Measurements from ENCODE around the gene OR2T5. TPM values are rescaled to one million over a fixed set of nuclear protein-coding genes. Genes with fewer than 3 reads are reported as not detected.
"Not testable (repeated sequence)": the region's sequence is repeated elsewhere in the genome, so short reads cannot be mapped to it uniquely, and the experiment has no call there.

Gene OR2T5, protein sequence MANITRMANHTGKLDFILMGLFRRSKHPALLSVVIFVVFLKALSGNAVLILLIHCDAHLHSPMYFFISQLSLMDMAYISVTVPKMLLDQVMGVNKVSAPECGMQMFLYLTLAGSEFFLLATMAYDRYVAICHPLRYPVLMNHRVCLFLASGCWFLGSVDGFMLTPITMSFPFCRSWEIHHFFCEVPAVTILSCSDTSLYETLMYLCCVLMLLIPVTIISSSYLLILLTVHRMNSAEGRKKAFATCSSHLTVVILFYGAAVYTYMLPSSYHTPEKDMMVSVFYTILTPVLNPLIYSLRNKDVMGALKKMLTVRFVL
- not detected in 2 replicates for total RNA-seq

GRCh38 chr1:248488289-248488688 lies at the start of gene OR2T5:
TSS of gene OR2T5 (plus strand) at chr1:248488589. CDS start at chr1:248488589, 0 bp downstream.
- DNase-seq (ENCODE audit: low read depth, low spot score), result not testable (repeated sequence)

- DNase-seq (ENCODE audit: low read depth, low spot score), result not testable (repeated sequence)
Measured at GRCh38 chr1:248438668-248439067, 49.7 kb upstream of the OR2T5 start.

- not testable (repeated sequence) for DNase-seq (ENCODE audit: low read depth, low spot score)
Measured at GRCh38 chr1:248439283-248439682, 49.1 kb upstream of the OR2T5 start.

DNA sequence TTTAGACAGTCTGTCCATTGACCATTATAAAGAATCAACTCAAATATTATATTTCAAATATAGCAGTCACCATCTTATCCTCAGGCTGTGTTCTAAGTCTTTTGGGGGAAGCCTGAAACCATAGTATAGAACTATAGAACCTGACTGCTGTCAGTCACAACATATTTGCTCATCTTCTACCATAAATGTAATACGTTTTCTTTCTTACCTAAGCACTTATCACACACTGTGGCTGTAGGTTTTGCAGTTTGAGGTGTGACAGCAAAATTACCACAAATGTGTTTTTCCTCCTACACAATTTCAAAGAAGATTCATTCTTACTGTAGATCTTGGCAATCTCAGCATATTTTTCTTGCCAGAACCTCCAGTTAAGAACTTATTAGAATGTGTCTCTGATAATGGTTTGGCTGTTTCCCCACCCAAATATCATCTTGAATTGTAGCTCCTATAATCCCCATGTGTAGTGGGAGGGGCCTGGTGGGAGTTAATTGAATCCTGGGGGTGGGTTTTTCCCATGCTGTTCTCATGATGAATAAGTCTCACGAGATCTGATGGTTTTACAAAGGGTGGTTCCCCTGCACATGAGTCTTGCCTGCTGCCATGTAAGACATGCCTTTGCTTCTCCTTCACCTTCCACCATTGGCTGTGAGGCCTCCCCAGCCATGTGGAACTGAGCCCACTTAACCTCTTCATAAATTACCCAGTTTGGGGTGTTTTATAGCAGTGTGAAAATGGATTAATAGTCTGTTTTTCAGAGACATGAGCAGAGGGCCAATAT lies 45.7 kb upstream of the OR2T5 start:
- DNase-seq (ENCODE audit: low read depth, low spot score), result not testable (repeated sequence)

- not testable (repeated sequence) for DNase-seq (ENCODE audit: low read depth, low spot score)
Measured at GRCh38 chr1:248444603-248445002, 43.8 kb upstream of the OR2T5 start.

GRCh38 chr1:248445399-248445798 lies 43.0 kb upstream of the OR2T5 start, which contains the start of gene OR2T2:
TSS of gene OR2T2 (plus strand) at chr1:248445637. CDS start at chr1:248452798, 7,161 bp downstream.
- not testable (repeated sequence) for DNase-seq (ENCODE audit: low read depth, low spot score)

DNA sequence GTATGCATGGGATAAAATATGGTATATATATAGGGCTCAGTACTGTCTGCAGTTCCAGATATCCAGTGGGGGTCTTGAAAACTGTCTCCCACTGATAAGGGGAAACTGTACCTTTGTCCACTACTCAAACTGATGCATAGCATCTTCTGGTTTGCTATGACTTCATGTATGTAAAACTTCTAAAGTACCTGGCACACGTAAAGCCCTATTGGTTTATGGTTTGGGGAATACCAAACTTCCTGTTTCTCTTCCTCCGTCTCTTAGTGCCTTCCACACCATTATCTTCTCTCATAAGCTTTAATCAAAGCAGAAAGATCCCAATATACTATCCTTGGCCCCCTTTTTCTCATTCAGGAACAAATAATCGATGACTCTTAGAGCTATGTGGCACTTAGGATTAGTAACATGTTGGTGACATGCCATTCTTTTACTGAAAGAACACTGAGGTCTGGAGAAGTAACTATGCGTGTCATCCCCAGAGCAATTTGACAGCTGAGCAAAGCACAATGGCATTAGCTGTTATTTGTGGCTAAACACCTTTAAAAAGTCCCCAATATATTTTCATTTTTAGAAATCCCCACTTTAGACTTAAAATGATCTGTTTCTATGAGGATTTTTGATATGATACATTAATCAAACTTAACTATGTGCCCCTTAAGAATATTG lies 39.8 kb upstream of the OR2T5 start:
- not testable (repeated sequence) for DNase-seq (ENCODE audit: low read depth, low spot score)

DNA sequence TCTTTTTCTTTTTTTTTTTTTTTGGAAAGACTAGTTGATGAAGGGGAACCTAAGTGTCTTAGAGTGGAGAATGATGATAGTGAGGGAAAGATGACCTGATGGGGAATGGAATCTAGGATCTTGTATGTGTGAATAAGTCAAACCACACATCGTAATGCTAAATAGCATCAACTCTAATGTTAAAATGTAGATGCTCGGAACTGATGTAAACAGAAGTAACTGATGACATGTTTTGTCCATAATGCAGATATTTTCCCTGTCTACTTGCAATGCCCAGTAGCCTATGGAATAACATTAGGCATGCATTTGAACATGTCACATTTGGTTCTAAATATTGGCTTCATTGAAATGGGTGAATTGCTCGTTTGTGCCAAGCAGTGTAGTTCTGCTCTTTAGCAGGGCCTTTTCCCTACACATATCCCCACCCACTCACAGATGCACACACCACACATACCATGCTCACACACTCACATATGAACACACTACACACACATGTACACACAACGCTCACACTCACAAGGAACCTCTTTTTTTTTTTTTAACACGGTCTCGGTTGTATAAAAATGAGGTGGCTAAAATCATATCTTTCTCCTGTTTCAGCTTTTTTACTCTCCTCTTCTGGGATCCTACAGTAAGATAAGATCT lies 38.4 kb upstream of the OR2T5 start:
- not testable (repeated sequence) for DNase-seq (ENCODE audit: low read depth, low spot score)

DNA sequence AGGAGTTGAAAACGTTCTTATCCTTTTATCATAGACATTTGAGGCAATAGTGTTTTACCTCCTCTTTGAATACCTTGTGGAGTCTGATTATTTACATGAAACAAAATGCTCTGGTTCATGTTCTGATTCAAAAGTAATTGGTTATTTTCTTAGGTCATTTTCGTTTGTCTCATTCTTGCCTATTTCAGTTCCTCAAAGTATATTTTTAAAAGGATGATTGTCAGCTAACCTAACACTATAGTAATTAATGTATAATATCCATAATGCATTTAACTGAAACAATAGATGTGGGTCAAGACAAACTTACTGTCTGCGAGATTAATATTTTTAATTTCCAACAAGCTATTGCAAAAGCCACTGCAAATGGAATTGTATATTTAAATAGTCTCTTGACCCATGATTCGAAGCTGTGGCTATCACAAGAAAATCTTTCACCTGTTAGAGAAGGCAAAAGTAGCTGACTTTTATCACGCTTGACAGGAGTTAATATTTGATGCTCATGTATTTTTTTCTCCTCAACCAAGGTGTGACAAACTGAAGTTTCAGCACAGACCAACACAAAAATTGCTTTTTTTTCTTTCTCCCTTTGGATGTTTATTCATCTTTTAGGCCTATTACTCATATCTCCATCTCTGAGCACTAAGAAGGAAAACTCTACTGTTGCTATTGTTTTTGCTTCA lies 37.8 kb upstream of the OR2T5 start:
- DNase-seq (ENCODE audit: low read depth, low spot score), result not testable (repeated sequence)

GRCh38 chr1:248453619-248454018 lies 34.8 kb upstream of the OR2T5 start:
- DNase-seq (ENCODE audit: low read depth, low spot score), result not testable (repeated sequence)

DNA sequence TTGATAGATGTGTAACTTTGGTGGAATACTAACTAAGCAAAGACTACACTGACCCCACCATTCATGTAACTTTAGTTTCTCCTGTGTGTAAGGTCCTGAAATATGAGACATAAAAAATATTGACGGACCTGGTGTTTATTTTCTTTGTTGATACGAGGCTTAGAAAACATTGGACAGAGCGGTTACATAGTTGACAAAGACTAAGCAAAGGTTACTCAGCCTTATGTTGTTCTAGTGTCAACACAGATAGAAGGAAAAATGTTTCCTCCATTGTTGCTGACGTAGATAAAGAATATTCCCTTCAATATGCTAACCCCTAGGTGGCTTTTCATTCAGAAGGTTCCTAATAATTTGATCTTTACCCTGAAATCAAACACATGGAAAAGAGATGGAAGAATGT lies 33.3 kb upstream of the OR2T5 start:
- not testable (repeated sequence) for DNase-seq (ENCODE audit: low read depth, low spot score)

DNA sequence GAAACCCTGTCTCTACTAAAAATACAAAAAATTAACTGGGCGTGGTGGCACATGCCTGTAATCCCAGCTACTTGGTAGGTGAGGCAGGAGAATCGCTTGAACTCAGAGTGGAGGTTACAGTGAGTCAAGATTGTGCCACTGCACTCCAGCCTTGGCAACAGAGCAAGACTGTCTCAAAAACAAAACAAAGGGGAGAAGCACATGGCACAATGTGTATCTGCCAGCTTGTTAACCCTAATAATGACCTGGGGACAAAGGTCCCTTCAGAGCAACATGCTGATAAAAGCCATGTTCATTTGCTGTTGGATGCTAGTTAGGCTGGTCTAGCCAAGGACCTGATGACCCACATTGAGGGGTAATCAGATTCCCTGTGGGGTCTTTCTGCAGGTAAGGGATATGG lies 31.8 kb upstream of the OR2T5 start:
- not testable (repeated sequence) for DNase-seq (ENCODE audit: low read depth, low spot score)

- DNase-seq (ENCODE audit: low read depth, low spot score), result not testable (repeated sequence)
Measured at GRCh38 chr1:248459117-248459516, 29.3 kb upstream of the OR2T5 start.

GRCh38 chr1:248471154-248471553 lies 17.2 kb upstream of the OR2T5 start:
- DNase-seq (ENCODE audit: low read depth, low spot score), result no peak

DNA sequence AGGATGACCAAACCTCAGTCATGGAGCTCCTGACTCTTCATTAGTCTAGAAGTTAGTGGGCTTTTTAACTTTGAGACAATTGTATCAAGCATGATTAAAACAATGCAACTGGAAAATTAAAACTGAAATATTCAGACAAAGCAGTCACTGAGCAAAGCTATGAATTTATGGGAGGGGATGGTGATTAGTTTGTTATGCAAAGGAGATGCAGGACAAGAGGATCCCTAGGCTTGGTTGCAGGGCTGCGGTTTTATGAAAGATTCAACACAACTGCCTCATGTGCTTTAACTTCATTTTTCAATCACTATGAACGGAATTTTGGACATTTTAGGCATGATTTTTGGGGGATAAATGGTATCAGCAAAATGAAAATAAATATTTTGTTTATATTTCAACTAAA lies 16.3 kb upstream of the OR2T5 start:
- not testable (repeated sequence) for DNase-seq (ENCODE audit: low read depth, low spot score)

- not testable (repeated sequence) for DNase-seq (ENCODE audit: low read depth, low spot score)
Measured at GRCh38 chr1:248473051-248473450, 15.3 kb upstream of the OR2T5 start, which contains the start of gene OR2T3. TSS of gene OR2T3 (plus strand) at chr1:248473351. CDS start at chr1:248473351, 0 bp downstream.

DNA sequence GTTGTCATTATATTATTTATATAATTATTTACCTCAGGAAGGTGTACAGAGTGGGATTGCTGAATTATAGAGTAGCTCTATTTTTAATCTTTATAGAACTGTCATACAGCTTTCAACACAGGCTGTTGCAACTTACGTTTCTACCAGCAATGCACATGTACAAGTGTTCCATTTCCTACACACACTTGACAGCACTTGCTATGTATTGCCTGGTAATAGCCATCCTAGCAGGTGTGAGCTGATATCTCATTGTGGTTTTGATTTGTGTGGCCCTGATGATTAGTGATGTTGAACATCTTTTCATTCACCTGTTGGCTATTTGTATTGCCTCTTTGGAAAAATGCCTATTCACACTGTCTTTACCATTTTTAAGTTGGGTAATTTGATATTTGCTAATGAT lies 12.7 kb upstream of the OR2T5 start:
- DNase-seq (ENCODE audit: low read depth, low spot score), result not testable (repeated sequence)

- not testable (repeated sequence) for DNase-seq (ENCODE audit: low read depth, low spot score)
Measured at GRCh38 chr1:248481686-248482579, 6.5 kb upstream of the OR2T5 start.

DNA sequence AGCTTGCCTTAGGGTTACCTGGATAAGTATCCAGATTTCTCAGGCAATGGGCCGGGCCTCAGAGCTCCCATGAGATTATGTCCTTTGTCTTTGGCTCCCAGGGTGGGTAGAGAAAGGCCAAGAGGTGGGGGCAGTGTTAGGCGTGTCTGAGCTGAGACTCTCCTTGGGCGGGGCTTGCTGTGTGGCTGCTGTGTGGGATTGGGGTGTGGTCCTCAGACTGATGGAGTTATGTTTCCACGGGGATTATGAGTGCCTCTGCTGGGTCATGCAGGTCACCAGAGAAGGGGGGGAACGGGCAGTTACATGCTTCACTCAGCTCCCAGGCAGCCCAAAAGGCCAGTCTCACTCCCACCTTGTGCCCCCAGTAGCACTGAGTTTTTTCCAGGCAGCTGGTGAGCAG lies 8.3 kb downstream of the OR2T5 start:
- not testable (repeated sequence) for DNase-seq (ENCODE audit: low read depth, low spot score)
